D721Med (cell line): ENCODE data around the gene ITPRID1.
"Not testable (repeated sequence)": the region's sequence is repeated elsewhere in the genome, so short reads cannot be mapped to it uniquely, and the experiment has no call there.

ENCODE experiments used
- DNase-seq: peaks from one replicate; pipeline ENCODE4 v3.0.0; 2011; ENCODE audit warnings: low spot score; ENCODE audit not compliant: insufficient read length
- FAIRE-seq: peaks from 2 replicates; lab custom pipeline; 2011; peaks lifted over from hg19 to GRCh38; lab: Jason Lieb, UNC
- TF ChIP-seq, protein P1 (sequence below): IDR thresholded peaks from 2 replicates; pipeline ENCODE4 v1.5.1; 2012; ENCODE audit warnings: mild to moderate bottlenecking, control low read depth; ENCODE audit not compliant: insufficient read depth; ENCODE audit errors: missing control alignments

The ITPRID1 gene

DNA sequence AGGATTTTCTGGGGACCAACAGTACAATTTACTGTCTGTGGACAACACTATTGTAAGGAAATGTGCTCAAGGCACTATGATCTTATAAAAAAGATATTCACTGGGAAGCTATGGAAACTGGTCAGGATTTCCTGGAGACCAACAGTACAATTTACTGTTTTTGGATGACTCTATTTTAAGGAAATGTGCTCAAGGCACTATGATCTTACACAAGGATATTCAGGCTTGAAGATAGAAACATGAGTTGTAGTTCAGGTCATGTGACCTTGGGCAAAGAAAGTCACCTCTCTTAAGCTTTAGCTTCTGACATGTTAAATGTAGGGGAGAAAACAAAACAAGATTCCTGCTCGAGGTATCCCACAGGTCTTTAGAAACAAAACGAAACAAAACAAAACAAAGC is 1.7 kb upstream of the ITPRID1 start:
- TF ChIP-seq, protein P1, sequence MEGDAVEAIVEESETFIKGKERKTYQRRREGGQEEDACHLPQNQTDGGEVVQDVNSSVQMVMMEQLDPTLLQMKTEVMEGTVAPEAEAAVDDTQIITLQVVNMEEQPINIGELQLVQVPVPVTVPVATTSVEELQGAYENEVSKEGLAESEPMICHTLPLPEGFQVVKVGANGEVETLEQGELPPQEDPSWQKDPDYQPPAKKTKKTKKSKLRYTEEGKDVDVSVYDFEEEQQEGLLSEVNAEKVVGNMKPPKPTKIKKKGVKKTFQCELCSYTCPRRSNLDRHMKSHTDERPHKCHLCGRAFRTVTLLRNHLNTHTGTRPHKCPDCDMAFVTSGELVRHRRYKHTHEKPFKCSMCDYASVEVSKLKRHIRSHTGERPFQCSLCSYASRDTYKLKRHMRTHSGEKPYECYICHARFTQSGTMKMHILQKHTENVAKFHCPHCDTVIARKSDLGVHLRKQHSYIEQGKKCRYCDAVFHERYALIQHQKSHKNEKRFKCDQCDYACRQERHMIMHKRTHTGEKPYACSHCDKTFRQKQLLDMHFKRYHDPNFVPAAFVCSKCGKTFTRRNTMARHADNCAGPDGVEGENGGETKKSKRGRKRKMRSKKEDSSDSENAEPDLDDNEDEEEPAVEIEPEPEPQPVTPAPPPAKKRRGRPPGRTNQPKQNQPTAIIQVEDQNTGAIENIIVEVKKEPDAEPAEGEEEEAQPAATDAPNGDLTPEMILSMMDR: no peak
- no peak for FAIRE-seq
- no peak for DNase-seq

DNA sequence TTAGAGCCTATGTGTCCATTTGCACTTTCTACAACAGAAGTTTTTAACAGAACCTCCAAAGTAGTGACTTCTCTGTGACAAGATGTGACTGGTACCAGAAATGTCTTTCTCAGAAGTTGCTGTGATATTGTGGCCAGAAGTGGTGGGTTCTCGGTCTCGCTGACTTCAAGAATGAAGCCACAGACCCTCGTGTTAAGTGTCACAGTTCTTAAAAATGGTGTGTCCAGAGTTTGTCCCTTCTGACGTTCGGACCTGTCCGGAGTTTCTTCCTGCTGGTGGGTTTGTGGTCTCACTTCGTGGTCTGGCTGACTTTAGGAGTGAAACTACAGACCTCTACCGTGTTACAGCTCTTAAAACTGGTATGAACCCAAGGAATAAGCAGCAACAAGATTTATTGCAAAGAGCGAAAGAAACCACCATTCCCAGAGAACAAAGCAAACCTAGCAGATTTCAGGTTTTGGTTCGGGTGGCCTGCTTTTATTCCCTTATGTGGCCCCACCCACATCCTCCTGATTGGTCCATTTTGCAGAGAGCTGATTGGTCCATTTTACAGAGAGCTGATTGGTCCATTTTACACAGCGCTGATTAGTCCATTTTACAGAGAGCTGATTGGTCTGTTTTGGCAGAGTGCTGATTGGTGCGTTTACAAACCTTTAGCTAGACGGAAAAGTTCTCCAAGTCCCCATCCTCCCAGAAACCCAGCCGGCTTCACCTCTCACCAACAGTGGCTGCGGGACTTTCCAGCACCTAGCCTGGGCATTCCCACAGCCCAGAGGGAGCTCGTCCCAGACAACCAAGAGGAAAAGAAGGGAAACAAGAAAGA is 3.0 kb downstream of the ITPRID1 start:
- FAIRE-seq: no peak
- TF ChIP-seq, protein P1: no peak
- DNase-seq: no peak

DNA sequence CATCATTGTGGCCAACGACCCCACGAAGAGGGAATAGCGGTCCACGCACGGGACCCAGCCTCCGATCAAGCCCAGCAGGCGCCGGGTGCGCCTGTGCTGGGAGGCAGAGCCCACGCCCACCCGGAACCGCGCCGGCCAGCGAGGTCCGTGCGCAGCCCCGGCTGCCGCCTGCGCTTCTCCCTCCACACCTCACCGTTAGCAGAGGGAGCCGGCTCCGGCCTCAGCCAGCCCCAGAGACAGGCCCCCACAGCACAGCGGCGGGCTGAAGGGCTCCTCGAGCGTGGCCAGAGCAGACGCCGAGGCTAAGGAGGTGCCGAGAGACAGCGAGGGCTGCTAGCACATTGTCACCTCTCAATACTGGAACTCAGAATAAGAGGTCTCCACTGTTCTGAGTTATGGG is 3.6 kb downstream of the ITPRID1 start:
- FAIRE-seq (no peak), DNase-seq (no peak)
- TF ChIP-seq, protein P1: no peak

DNA sequence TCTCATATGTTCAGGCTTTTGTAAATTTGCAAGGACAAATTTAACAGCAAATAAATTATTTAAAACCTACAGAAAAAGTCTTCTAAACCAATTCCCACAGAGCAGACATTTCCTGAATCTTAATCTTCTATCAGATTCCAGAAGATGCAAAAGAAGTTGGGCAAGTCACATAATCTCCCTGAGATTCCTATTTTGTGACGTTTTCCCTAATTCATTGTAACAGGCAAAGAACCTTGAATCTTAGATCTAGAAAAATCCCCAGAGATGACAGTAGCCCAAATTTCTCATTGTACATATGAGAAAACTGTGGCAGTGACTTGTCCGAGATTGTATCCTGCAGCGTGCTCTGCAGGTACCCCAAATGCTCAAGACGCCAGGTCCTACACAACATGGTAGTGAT is 4.9 kb downstream of the ITPRID1 start:
- no peak for FAIRE-seq
- TF ChIP-seq, protein P1: no peak
- DNase-seq: no peak

DNA sequence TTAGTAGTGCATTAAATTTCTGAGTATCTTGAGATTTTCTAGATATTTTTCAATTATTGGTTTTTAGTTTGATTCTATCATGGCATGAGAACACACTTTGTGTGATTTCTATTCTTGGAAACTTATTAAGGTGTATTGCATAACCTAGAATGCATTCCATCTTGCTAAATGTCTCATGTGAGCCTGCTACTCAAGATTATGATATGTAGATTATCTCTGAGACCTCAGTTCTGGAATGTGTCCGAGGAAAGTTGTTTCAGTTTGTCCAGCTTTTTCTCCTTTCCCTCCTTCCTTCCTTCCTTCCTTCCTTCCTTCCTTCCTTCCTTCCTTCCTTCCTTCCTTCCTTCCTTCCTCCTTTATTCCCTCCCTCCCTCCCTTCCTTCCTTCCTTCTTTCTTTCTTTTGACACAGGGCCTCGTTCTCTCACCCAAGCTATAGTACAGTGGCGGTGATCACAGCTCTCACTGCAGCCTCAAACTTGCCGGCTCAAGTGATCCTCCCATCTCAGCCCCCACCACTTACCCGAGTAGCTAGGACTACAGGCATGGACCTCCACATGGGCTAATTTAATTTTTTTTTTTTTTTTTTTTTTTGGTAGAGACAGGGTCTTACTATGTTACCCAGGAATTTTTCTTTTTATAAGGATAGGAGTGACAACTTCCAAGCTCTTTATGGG is 7.6 kb downstream of the ITPRID1 start:
- no peak for FAIRE-seq
- no peak for DNase-seq
- TF ChIP-seq, protein P1: no peak

DNA sequence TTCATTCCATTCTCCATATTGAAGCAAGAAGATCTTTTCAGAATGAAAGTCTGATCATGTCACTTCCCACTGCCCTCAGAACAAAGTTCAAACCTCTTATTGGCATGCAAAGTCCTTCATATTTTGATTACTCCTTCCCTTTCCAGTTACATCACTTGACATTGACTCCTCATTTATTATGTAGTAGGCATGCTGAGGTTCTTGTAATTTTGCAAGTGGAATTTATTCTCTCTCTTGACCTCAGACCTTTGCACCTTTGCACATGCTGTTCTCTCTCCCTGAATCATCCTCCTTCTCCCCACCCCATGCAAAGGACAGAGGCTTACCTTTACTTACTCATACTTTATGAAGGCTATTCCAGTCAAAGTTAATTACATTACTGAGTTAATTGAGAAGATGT is 13.0 kb downstream of the ITPRID1 start:
- TF ChIP-seq, protein P1: no peak
- DNase-seq: no peak
- FAIRE-seq: no peak

DNA sequence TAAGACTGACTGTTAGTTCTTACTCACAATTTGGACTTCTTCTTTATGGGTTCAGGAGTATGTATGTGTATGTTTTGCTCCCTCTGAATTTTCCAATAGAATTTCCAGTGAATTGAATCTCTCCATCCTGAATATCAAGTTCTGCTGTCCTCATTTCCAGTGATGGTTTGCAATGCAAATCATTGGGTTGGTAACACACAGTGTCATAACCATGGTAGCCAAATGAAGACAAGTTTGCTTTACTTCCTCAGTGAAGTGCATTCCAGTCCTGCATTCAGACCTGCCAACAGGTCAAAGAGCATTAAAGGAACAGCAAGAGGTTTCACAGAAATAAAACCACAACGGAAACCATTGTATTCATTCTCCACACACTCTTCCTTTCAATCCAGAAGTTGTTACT is 15.2 kb downstream of the ITPRID1 start:
- no peak for DNase-seq
- TF ChIP-seq, protein P1: no peak
- FAIRE-seq: no peak

DNA sequence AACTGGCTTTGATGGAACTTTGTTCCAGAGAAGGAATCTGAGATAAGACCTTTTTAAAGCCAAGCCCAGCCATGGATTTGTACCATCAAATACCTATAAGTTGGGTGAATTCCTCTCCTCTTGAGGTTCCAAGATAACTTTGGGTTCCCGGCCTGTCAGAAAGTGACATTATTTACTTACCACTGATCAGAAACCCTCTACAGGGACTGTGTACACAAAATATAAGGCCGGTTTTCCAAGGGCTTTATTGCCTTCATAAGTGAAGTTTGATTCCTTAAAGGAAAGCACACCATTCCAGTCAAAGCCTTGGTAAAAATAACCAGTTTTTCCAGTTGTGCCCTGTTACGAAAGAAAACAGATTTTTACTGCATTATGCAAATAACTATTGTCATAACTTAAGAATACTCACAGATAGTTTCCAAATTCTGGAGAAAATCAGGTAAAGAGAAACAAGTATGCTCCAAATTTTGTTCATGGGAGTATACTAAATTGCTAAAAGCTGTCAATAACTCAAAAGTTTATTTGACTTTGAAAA is 26.8 kb downstream of the ITPRID1 start:
- not testable (repeated sequence) for FAIRE-seq, DNase-seq
